HEK293T (cell line): ENCODE measurements around the gene NYNRIN.

Source experiments
- BHLHE40 ChIP-seq: fragments of 450-650 bp; IDR thresholded peaks from 2 replicates; pipeline ENCODE4 v1.6.1; 2016; ENCODE audit warnings: mild to moderate bottlenecking, moderate library complexity, borderline replicate concordance
- ELF4 ChIP-seq: fragments of 450-650 bp; IDR thresholded peaks from 2 replicates; pipeline ENCODE4 v1.6.1; 2017; ENCODE audit warnings: antibody characterized with exemption
- HDGF ChIP-seq: fragments of 450-650 bp; IDR thresholded peaks from 2 replicates; pipeline ENCODE4 v1.6.1; 2017; ENCODE audit warnings: antibody characterized with exemption, borderline replicate concordance
- PKNOX1 ChIP-seq: fragments of 450-650 bp; IDR thresholded peaks from 2 replicates; pipeline ENCODE4 v1.6.1; 2016
- SP1 ChIP-seq: fragments of 450-650 bp; IDR thresholded peaks from 2 replicates; pipeline ENCODE4 v1.6.1; 2017
- SUZ12 ChIP-seq: fragments of 450-650 bp; IDR thresholded peaks from 2 replicates; pipeline ENCODE4 v1.6.1; 2016; ENCODE audit warnings: mild to moderate bottlenecking
- TARDBP ChIP-seq: fragments of 450-650 bp; IDR thresholded peaks from 2 replicates; pipeline ENCODE4 v1.6.1; 2016

GRCh38 chr14:24441485-24441884 lies 42.7 kb downstream of the NYNRIN start:
- TF ChIP-seq SUZ12: no peak
- TF ChIP-seq BHLHE40: no peak
- TF ChIP-seq TARDBP: no peak
- TF ChIP-seq ELF4: no peak
- no peak for TF ChIP-seq SP1
- no peak for TF ChIP-seq HDGF
- no peak for TF ChIP-seq PKNOX1
